ENCODE measurements around the gene DHX32. TPM values are rescaled to one million over a fixed set of nuclear protein-coding genes. Genes with fewer than 3 reads are reported as not detected.

DHX32 gene, protein sequence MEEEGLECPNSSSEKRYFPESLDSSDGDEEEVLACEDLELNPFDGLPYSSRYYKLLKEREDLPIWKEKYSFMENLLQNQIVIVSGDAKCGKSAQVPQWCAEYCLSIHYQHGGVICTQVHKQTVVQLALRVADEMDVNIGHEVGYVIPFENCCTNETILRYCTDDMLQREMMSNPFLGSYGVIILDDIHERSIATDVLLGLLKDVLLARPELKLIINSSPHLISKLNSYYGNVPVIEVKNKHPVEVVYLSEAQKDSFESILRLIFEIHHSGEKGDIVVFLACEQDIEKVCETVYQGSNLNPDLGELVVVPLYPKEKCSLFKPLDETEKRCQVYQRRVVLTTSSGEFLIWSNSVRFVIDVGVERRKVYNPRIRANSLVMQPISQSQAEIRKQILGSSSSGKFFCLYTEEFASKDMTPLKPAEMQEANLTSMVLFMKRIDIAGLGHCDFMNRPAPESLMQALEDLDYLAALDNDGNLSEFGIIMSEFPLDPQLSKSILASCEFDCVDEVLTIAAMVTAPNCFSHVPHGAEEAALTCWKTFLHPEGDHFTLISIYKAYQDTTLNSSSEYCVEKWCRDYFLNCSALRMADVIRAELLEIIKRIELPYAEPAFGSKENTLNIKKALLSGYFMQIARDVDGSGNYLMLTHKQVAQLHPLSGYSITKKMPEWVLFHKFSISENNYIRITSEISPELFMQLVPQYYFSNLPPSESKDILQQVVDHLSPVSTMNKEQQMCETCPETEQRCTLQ
- 31.9 to 42.7 TPM (median 39.9 TPM) in 5 replicates for total RNA-seq (2022; extraction: Qiagen RNA extraction; ENCODE audit: low read depth)

GRCh38 chr10:125881192-125881591 is at the start of gene DHX32:
Gene DHX32, minus strand, starts transcription at chr10:125881292. Its CDS starts 468 bp downstream, at chr10:125880824.

GRCh38 chr10:125896088-125896934 is 15.2 kb upstream of the DHX32 start, which contains the start of gene FANK1:
Gene FANK1, plus strand, starts transcription at chr10:125896564. Its CDS starts 79 bp downstream, at chr10:125896643.

DNA sequence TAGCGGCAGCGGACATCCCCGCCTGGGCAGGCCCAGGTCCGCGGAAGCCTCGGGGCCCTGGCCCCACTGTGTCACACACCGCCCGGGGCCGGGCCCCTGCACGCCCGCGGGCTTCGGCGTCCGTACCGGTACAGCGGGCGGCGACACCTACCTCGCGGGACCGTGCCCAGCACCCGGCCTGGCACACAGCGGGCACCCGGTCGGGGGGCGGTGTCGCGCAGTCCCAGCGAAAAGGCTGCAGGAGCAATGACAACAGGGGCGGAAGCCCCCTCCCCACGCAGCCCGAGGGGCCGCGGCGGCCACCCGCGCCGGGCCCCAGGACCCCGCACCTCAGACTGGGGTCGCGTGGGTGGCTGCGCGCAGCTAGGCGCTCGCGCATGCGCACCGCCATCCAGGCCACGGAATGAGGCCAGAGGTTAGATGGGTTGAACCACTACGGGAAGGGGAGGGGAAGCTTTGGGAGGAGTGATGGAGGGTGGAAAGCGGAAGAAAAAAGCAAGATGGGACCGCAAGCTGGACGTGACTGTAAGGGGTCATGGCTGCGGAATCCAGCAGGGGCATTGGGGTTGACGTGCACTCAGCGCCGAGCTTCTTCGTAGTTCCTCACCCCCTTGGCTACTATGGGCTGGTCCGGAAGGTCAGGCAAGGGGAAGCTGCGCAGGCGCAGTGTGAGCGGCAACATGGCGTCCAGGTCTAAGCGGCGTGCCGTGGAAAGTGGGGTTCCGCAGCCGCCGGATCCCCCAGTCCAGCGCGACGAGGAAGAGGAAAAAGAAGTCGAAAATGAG is 58.0 kb downstream of the DHX32 start, which contains the start of the genes BCCIP and UROS:
BCCIP (plus strand) TSS at position 669 of the 785 bp plus-strand sequence; CDS start at position 681, 12 bp downstream.
UROS (minus strand) TSS at position 381 of the 785 bp plus-strand sequence. CDS start 6,759 bp downstream, outside the sequence.

Other genes with a start within 250 kb of the DHX32 start
- not detected in 5 replicates for gene TEX36, start 198.1 kb downstream of the DHX32 start, total RNA-seq (2022; extraction: Qiagen RNA extraction; ENCODE audit: low read depth)
- 11.6 to 17.6 TPM (median 15.3 TPM) in 5 replicates for gene EDRF1, start 161.6 kb downstream of the DHX32 start, total RNA-seq (2022; extraction: Qiagen RNA extraction; ENCODE audit: low read depth)
- gene MMP21, start 105.5 kb downstream of the DHX32 start, total RNA-seq (2022; extraction: Qiagen RNA extraction; ENCODE audit: low read depth), result not detected in 5 replicates
- 56.4 to 66.9 TPM (median 58.2 TPM) in 5 replicates for gene UROS, start 58.0 kb downstream of the DHX32 start, total RNA-seq (2022; extraction: Qiagen RNA extraction; ENCODE audit: low read depth)
- 99.9 to 173 TPM (median 109 TPM) in 5 replicates for gene BCCIP, start 57.7 kb downstream of the DHX32 start, total RNA-seq (2022; extraction: Qiagen RNA extraction; ENCODE audit: low read depth)
- 2.6 to 3.7 TPM (median 3.2 TPM) in 5 replicates for gene FANK1, start 15.3 kb upstream of the DHX32 start, total RNA-seq (2022; extraction: Qiagen RNA extraction; ENCODE audit: low read depth)